Activated effector memory CD4-positive, alpha-beta T cell treated with Interleukin-2 at 50 U/mL for 16 hours (primary cell): Measurements from ENCODE around the gene AFF3.

ENCODE experiments used
- DNase-seq: peaks from one replicate; pipeline ENCODE4 v3.0.0-alpha.2; 2020

AFF3 gene

GRCh38 chr2:99727199-99727598 is 415.2 kb downstream of the AFF3 start:
- no peak for DNase-seq

- DNase-seq = no peak
Measured at GRCh38 chr2:99726691-99727090, 415.7 kb downstream of the AFF3 start.

DNA sequence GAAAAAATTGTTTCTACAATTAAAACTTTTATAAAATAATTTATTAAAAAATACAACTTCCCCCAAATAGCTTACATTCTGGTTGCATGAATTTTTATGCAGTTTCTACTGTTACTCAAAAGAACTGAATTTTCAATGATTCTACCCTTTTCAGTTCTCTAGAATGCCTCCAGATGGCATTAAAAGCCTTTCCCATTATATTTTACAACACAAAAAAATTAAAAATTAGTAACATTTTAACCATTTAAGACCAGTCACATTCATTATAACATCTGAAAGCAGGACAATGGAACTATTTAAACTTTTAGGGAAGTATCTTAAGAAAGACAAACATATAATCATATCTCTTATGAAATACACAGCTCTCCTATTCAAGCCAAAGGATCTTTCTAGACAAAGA is 416.6 kb downstream of the AFF3 start:
- no peak for DNase-seq

GRCh38 chr2:99722476-99722875 is 419.9 kb downstream of the AFF3 start:
- DNase-seq = no peak

GRCh38 chr2:99719102-99719501 is 423.3 kb downstream of the AFF3 start:
- no peak for DNase-seq

GRCh38 chr2:99715956-99716355 is 426.4 kb downstream of the AFF3 start:
- no peak for DNase-seq

GRCh38 chr2:99714349-99714748 is 428.0 kb downstream of the AFF3 start:
- DNase-seq = no peak

GRCh38 chr2:99711144-99711543 is 431.2 kb downstream of the AFF3 start:
- no peak for DNase-seq

- DNase-seq = no peak
Measured at GRCh38 chr2:99710721-99711120, 431.7 kb downstream of the AFF3 start.

DNA sequence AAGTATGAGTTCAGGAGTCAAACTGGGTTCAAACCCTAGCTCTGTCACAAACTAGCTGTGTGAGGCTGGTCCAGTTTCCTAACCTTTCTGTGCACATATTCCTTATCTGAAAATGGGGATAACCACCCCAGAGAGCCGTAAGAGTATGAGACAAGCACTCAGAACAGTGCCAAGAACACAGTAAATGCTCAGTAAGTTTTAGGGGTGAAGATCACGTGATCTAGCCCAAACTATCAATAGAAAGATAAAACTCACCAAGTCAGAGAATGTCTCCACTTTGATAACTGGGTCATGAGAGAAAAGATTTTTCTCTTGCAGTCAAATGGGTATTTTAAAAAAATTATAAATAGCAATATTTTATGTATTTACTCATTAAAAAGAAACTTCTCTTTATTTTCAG is 433.2 kb downstream of the AFF3 start:
- no peak for DNase-seq

DNA sequence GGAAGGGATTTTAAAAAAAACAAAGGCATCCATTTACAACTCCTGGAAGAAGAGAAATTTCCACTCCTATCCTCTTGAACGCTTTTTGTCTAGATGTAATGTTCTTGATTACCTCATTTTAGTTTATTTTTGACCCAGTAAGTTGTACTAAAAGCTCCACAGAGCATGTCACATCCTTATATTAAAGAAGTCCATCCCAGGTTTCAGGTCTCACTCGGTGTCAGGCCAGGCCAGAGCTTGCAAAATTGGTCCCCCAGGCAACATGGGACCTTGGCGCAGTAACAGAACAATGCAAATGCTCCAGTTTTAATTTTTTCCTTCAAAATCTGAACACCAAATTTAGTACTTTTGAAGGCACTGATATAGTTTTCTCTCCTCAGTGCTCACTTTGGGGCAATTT is 434.2 kb downstream of the AFF3 start:
- no peak for DNase-seq

DNA sequence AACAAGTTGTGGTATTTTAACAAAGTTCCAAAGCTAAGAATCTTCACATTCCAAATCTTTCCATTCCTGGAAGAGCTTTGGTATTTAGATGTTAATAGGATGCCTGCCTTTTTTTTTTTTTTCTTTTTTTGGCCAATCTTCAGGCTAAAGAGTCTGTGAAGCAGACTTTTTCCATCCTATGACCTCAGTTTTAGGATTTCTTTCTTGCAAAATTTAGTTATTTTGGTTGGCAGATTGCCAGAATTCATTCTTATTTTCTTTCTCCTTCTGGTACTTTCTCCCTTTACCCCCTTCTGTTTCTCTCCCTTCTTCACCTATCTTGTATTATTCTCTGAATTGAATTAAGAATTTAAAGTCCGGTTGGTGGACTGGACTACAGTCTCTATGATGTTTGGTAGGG is 434.8 kb downstream of the AFF3 start:
- DNase-seq = no peak

DNA sequence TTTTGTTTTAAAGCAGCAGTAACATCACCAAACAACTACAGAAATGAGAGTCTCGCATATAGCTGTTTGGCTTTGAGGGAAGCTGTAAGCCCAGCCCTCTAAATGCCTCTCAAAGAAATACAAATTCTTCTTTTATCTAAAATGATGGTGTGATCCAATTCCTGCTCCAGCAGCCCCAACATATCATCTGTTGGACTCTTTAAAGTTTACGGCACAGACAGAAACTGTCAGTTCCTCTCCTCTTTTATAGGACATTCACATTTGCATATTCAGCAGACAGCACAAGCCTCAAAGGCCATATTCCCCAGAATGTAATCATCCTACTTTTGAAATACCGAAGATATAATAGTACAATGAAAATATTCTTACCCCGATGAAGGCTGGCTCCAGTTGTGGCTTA is 435.7 kb downstream of the AFF3 start:
- DNase-seq = no peak

GRCh38 chr2:99701503-99701902 is 440.9 kb downstream of the AFF3 start:
- no peak for DNase-seq

- no peak for DNase-seq
Measured at GRCh38 chr2:99700482-99701398, 441.6 kb downstream of the AFF3 start.

GRCh38 chr2:99698896-99699295 is 443.5 kb downstream of the AFF3 start:
- DNase-seq = no peak

- no peak for DNase-seq
Measured at GRCh38 chr2:99697811-99698568, 444.4 kb downstream of the AFF3 start.

- no peak for DNase-seq
Measured at GRCh38 chr2:99695944-99696253, 446.5 kb downstream of the AFF3 start.

DNA sequence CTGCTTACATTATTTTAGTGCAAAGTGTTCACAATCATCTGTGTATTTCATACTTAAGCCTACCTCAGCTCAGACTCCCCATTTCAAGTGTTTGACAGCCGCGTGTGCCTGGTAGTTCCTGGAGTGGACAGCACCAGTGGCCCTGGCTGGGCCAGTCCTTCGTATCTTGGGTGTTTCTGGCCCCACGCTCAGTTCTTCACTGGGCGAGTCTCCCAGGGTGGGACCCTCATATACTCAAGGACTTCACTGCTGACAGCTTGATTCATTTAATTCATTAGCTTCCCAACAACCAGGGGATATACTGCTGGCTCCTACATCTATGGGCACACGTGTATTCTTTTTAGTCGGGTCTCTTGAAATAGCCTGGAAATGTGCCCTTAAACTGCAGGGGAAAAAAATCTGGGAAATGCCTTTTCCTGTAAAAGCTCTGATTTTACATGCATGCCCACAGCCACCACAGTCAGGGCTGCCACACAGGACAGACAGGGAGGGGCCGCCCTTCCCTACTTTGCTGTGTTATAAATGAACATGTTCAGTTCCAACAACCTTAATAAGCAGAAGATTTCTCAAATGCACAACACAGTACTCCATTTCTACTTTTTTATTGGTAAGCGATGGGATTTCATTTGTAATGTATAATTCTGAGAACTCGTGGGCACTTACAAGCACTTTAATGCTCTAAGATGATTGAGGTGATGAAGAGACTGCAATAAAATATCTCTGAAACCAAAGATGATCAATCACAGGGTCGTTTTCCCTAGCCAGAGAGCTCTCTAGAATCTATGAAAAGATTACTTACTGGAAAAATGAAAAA is 447.1 kb downstream of the AFF3 start:
- DNase-seq = no peak

DNA sequence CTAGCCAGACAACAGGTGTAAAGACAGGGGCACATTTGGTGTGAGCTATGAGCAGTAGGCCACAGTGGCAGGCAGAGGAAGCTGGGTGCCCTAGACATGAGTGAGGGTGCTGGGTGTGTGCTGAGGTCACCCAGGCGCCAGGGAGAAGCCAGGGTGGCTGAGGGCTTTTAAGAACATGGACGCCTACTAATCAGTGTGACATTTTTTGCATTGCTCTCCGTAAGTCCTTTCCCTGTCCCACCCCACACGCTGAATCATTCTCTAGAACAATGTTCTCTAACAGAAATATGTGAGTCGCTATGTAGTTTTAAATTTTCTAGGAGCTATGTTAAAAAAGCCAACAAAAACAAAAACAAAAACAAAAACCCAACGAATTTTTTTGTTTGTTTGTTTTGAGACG is 448.1 kb downstream of the AFF3 start:
- no peak for DNase-seq

DNA sequence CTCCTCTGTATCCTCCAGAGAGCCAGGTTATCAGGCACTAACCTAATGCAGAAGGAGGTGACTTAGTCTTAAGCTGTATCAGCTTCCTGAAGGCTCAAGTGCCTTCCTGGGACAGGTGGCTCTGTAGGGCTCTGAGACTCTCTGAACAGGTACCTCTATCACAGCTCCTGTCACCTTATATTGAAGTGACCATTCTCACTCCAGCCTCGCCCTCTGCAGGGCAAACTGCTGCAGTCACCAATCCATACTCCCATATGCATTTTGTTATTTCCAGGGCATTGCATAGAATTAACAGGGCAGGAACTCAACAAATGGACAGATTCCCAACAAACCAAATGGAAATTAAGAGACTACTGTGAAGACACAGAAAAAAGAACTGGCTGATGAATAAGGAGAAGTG is 449.6 kb downstream of the AFF3 start:
- DNase-seq = no peak

DNA sequence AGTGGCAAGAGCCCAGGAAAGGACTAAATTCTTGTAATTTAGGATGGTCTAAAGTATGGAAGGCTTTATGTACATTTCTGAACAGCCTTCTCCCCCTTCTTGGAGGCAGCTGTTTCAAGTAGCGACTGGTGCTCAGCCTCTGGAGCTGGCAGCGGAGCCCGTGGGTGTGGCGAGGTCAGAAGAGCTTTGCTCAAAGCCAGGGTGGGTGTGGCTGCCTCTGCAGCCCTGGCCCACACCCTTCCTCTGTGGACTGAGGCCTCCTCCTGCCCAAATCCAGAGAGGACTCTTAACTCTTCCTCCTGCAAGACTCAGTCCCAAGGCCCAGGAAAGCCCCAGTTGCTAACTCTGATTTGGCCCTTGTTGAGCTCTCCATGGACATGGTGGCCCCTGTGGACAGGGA is 450.5 kb downstream of the AFF3 start:
- no peak for DNase-seq

GRCh38 chr2:99689145-99689742 is 453.1 kb downstream of the AFF3 start:
- no peak for DNase-seq
